HL-60/S4 treated with phorbol 12-myristate 13-acetate at 8.2 ng/mL for 4 days and 3 days (cell line): ENCODE measurements around the gene RHOU.

Experiments
- in situ Hi-C: fragments of 300-500 bp; cut with MboI; formaldehyde crosslinking; loops from 2 replicates; pipeline ENCODE4 v1.15.0; 2022; ENCODE audit warnings: low sequenced_read_pairs

The RHOU gene

GRCh38 chr1:228782662-228783417, 47.6 kb downstream of the RHOU start:
- in situ Hi-C loops = no loop called here

GRCh38 chr1:228783418-228784040, 48.2 kb downstream of the RHOU start:
- in situ Hi-C loops = no loop called here

DNA sequence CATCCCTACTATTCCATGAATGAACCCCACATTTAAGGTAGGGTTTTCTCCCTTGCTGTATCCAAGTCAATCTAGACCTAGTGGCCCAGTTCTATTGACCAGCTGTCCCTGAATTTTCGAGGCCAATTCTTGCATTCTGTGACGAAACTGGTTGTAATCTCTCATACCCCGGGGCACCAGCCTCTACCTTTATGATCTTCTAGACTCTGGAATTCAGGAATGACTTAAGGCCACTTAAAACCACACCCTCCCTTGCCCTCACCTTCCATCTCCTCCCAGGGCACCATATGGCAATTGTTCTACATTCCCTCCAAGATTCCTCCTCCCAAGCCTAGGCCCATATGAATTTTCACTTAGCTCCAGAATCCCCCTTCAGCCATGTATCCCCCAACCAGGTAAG, 48.9 kb downstream of the RHOU start:
- in situ Hi-C loops = no loop called here

DNA sequence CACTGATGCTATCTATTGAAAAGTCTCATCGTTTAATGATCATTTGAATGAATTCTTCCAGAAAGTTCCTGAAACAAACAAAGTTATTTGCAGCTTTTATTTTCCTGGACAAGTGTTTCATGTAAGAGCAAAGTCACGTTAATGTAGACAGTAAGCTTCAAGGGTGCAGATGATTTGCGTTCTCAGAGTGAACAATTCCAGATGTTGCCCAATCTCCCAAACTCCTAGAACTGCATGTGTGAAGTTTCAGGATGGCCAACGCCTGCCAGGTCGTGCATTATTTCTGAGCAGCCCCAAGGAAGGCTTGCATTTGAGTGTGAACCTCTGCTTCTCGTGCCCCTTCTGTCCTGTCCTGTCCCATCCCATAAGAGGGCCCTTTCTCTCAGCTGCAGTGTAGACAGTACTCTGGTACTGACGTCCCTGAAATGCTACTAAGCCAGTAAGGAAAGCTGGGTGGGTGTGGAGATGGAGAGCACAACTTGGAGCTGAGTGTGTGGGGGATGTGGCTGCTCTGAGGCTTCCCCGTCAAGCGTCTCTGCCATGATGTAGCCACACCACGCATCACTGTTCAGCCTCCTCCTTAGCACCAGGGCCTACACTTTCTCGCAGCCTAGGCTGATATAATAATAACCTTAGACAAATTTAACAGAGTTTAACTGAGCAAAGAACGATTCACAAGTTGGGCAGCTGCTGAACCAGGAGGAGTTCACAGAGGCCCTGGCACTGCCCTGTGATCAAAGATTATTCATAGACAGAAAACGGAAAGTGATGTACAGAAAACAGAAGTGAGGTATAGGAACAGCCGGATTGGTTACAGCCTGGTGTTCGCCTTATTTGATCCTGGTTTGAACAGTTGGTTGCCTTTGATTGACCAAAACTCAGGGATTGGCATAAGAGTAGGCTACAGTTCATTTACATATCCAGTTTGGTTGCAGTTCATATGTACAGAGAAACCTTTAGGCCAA, 50.4 kb downstream of the RHOU start:
- in situ Hi-C loops = no loop called here

GRCh38 chr1:228786361-228787129, 51.3 kb downstream of the RHOU start:
- in situ Hi-C loops = no loop called here

GRCh38 chr1:228791791-228792190, 56.5 kb downstream of the RHOU start:
- in situ Hi-C loops = no loop called here

- in situ Hi-C loops = no loop called here
Measured at GRCh38 chr1:228792601-228793000, 57.3 kb downstream of the RHOU start.

GRCh38 chr1:228793032-228793431, 57.8 kb downstream of the RHOU start:
- in situ Hi-C loops = no loop called here

GRCh38 chr1:228794173-228794572, 58.9 kb downstream of the RHOU start:
- in situ Hi-C loops = no loop called here

GRCh38 chr1:228794810-228795209, 59.5 kb downstream of the RHOU start:
- in situ Hi-C loops = no loop called here

GRCh38 chr1:228795596-228795995, 60.3 kb downstream of the RHOU start:
- in situ Hi-C loops = no loop called here
